Activated T-cell treated with anti-CD3 and anti-CD28 coated beads, Interleukin-2, amount 50 U/mL, for 72 hours (primary cell): ENCODE measurements around the gene TMEM8B. TPM values are rescaled to one million over a fixed set of nuclear protein-coding genes. Genes with fewer than 3 reads are reported as not detected.

Source experiments
- ATAC-seq, 2 donors: fragments of 150-1000 bp; cut with Tn5 transposase; replicated peaks in 1 of 2; 2 replicates each; pipeline ENCODE4 v1.10.0; 2021; ENCODE audit warnings: moderate library complexity in 2 of 2, mild to moderate bottlenecking in 1 of 2
- DNase-seq, 2 donors: peaks; one replicate each; pipeline ENCODE4 v3.0.0; 2021 to 2022; ENCODE audit warnings: mixed read lengths in 1 of 2
- H3K27ac Mint-ChIP-seq: one replicate; pipeline ENCODE4 v1.8.0; 2022; ENCODE audit warnings: mild to moderate bottlenecking, moderate library complexity, mixed read lengths
- H3K27me3 Mint-ChIP-seq: one replicate; pipeline ENCODE4 v1.8.0; 2022; ENCODE audit warnings: low read depth, mixed read lengths
- H3K36me3 Mint-ChIP-seq, 2 donors: one replicate each; pipeline ENCODE4 v1.8.0; 2022; ENCODE audit warnings: mixed read lengths in 2 of 2, mild to moderate bottlenecking in 1 of 2; ENCODE audit not compliant: insufficient read depth in 2 of 2
- H3K4me1 Mint-ChIP-seq: one replicate; pipeline ENCODE4 v1.8.0; 2022; ENCODE audit warnings: low read depth, mixed read lengths
- H3K4me3 Mint-ChIP-seq, 2 donors: one replicate each; pipeline ENCODE4 v1.8.0; 2022; ENCODE audit warnings: mild to moderate bottlenecking in 2 of 2, mixed read lengths in 2 of 2, moderate library complexity in 2 of 2
- H3K9me3 Mint-ChIP-seq, 2 donors: one replicate each; pipeline ENCODE4 v1.8.0; 2022; ENCODE audit warnings: mixed read lengths in 2 of 2
- total RNA-seq, 2 donors: library from RNA; stranded (reverse); gene quantifications; one replicate each; pipeline ENCODE4 v1.2.3, GENCODE V29; 2022

The TMEM8B gene
- total RNA-seq, 2 donors from 2014 or later: 8.4 to 9.1 TPM

DNA sequence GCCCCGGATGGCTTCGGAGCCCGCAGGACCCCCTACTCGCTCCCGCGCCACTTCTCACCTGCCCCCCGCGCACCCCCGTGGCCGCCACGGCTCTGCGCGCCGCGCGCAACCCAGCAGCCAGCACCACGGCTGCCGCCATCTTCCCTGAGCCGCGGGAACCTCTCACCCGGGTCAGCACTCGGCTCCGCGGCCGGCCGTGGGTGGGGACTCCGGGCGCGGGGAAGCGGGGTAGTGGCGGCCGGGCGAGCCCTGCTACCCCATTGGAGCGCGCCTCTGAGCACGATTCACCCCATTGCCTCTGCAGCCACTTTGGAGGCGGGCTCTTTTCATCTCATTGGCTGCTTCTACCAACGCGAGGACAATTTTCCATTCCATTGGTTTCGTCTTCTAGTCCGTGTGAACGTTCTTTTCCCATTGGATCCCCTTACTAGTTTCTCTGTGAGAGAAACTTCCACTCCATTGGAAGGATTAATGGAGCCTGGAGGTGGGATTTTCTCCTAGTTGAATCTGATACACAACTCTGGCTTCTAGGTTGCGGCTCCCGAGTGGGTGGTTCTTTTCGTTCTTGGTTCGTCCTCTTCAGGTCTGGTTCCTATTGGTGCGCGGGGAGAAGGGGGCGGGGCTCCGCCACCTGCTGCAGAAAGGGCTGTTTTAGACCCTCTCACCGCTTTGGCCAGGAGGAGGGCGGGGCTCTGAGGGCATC lies 14.0 kb upstream of the TMEM8B start, which contains the start of gene HINT2:
Gene HINT2 (minus strand): TSS at position 202 of the 703 bp plus-strand sequence. CDS start 63 bp downstream, at position 139.
- Mint-ChIP-seq H3K27me3 (no peaks in the 10 kb centered on the region), H3K27ac (peak within 1 kb of the TSS; percentile 94), H3K4me1 (peaks cover 47% of the 10 kb centered on the region), H3K36me3 (peaks cover 0 to 6% of the 10 kb centered on the region in 2 donors), H3K9me3 (no peaks in the 10 kb centered on the region), H3K4me3 (peak within 1 kb of the TSS; percentile 86 to 89)
- peak; percentile 85 for ATAC-seq
- DNase-seq: peak; percentile 97 to 99

DNA sequence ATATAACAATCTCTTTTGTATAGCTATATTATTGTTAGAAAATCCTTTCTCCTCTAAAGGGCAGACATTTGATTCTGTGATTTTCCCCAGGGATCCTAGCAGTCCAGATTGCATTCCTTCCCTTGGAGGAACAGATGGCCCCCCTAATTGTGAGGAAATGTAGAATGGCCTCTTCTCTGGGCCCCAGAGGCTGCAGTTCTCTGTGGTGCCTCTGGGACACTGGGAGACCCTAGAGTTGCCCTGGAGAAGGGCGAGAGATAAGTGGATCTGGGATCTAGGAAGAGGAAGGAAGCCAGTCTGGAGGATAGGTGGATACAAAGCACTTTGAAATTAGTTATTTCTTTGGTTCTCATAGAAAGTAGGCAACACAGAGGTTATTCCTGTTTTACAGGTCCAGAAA lies 12.3 kb upstream of the TMEM8B start:
- no peak for ATAC-seq
- no peaks in the 10 kb centered on the region for H3K9me3 Mint-ChIP-seq
- H3K36me3 Mint-ChIP-seq: peaks cover 0 to 6% of the 10 kb centered on the region in 2 donors
- peak overlapping the region; percentile 86 to 89 for H3K4me3 Mint-ChIP-seq
- no peaks in the 10 kb centered on the region for H3K27me3 Mint-ChIP-seq
- H3K27ac Mint-ChIP-seq: no peak overlapping the region
- H3K4me1 Mint-ChIP-seq: peaks cover 35% of the 10 kb centered on the region
- DNase-seq: no peak

DNA sequence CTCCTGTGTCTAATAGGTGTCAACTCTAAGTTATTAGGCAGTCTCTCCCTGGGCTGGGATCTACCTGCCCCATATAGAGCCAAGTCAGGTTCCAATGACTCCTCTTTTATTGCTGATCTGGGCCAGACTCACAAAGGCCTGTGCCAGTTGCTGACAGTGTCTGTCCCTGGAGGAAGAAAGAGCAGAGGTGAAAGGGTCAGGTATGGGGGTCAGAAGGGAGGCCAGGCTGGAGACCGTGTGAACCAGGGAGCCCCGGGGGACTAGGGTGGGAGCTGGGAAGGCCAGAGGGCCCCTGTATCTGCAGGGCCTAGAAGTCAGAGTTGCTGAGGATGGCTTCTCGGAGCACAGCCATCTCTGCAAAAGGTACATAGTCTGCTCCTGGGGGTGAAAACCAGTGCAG lies 10.7 kb upstream of the TMEM8B start:
- Mint-ChIP-seq H3K9me3 (no peaks in the 10 kb centered on the region), H3K27ac (no peak overlapping the region)

DNA sequence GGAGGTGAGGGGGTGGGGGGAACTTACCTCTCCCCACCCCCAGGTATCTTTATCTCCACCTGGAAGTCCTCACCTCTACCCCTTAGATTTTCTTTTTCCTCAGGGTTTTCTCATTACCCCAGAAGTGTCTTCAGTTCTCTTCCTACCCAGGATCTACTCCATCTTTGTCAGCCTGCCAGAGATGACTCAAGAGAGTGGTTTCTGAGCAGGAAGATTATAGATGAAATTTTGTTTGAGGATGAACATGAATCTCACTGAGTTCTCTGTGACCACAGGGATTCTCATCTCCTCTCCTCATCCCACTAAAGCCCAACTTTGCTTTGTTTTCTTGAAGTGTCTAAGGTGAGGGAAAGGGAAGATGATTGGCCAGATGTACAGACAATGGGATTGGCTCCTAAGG lies 9.0 kb upstream of the TMEM8B start:
- Mint-ChIP-seq H3K4me3 (no peak overlapping the region), H3K9me3 (no peaks in the 10 kb centered on the region), H3K27ac (no peak overlapping the region), H3K27me3 (no peaks in the 10 kb centered on the region), H3K36me3 (peaks cover 0 to 3% of the 10 kb centered on the region in 2 donors), H3K4me1 (peaks cover 11% of the 10 kb centered on the region)
- ATAC-seq (no peak), DNase-seq (no peak)

More for the DNA sequence above, 10.7 kb upstream of the TMEM8B start:
- Mint-ChIP-seq H3K4me3 (no peak overlapping the region), H3K4me1 (peaks cover 21% of the 10 kb centered on the region), H3K36me3 (peaks cover 0 to 3% of the 10 kb centered on the region in 2 donors), H3K27me3 (no peaks in the 10 kb centered on the region)
- ATAC-seq: no peak
- no peak for DNase-seq

DNA sequence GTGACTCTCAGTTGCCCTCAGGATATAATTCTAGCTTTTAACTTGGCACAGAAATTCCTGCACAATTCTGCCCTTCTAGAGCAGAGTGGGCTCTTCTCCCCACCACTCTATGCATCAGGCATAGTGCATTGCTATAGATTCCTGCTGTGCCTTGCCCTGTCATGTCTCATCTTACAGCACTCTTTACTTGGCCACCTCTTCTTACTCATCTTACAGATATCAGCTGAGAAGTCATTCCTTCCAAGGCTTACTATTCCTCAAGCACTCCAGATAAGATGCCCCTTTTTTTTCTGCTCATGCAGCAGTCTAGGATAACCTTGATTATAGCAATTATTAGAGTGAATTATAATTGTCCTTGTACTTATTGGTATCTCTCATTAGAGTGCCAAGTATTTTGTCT lies 6.1 kb upstream of the TMEM8B start:
- H3K27me3 Mint-ChIP-seq: peaks cover 10% of the 10 kb centered on the region
- peaks cover 13% of the 10 kb centered on the region for H3K4me1 Mint-ChIP-seq
- no peak overlapping the region for H3K4me3 Mint-ChIP-seq
- H3K9me3 Mint-ChIP-seq: no peaks in the 10 kb centered on the region
- no peaks in the 10 kb centered on the region for H3K36me3 Mint-ChIP-seq
- no peak overlapping the region for H3K27ac Mint-ChIP-seq
- DNase-seq: no peak
- no peak for ATAC-seq

DNA sequence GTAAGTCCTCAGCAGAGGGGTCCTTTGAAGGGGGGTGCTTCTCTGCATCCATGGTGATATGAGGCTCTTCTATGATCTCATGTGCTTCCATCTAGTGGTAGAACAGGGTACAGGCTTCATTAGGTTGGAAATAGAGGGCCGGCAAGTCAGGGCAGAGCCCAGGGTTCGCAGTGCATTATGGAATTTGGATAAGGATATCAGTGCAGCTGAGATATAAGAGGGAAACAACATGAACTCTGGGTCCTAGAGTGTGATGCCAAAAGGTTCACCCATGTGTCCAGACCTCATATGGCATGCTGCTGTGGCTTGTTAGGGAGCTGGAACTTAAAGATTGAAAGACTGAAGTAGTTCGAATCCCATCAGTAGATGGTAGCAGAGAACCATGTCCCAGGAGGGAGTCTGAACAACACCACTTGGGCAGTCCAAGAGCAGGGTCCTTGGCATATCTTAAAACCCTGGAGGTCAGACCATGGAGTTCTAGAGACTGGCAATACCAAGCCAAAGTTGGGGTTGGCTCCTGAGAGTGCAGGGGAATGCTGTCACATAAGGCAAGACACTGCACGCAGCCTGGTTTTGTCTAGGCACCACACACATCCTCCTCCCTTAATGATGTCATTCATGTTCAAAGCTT lies 2.8 kb upstream of the TMEM8B start:
- DNase-seq (peak; percentile 31 to 38), ATAC-seq (peak; percentile 35 to 41)
- peaks cover 10% of the 10 kb centered on the region for H3K27me3 Mint-ChIP-seq
- no peaks in the 10 kb centered on the region for H3K9me3 Mint-ChIP-seq
- no peak overlapping the region for H3K27ac Mint-ChIP-seq
- H3K4me3 Mint-ChIP-seq: peak overlapping the region in 1 of 2 donors; percentile 7
- H3K36me3 Mint-ChIP-seq: no peaks in the 10 kb centered on the region
- H3K4me1 Mint-ChIP-seq: peaks cover 41% of the 10 kb centered on the region

DNA sequence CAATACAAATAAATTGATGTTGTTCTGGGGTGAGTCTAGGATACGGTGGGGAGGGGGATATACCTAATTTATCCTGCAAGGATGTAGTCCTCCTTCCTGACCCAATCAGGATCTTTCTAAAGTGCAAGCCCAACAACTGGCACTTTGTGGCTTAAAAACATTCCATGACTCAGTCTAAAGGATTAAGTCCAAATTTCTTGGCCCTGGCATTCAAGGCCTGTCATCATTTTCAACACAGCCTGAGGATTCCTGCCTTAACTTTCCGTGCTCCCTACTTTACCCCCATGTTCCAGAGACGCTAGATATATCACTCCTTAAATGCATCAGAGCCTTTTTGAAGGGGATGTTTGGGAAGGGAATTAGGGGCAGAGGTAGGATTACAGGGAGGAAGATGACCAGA lies 1.5 kb upstream of the TMEM8B start:
- H3K4me1 Mint-ChIP-seq: peaks cover 43% of the 10 kb centered on the region
- ATAC-seq: no peak
- no peaks in the 10 kb centered on the region for H3K9me3 Mint-ChIP-seq
- H3K27ac Mint-ChIP-seq: no peak overlapping the region
- no peaks in the 10 kb centered on the region for H3K36me3 Mint-ChIP-seq
- H3K4me3 Mint-ChIP-seq: peak overlapping the region; percentile 1 to 99
- DNase-seq: no peak
- peaks cover 10% of the 10 kb centered on the region for H3K27me3 Mint-ChIP-seq

DNA sequence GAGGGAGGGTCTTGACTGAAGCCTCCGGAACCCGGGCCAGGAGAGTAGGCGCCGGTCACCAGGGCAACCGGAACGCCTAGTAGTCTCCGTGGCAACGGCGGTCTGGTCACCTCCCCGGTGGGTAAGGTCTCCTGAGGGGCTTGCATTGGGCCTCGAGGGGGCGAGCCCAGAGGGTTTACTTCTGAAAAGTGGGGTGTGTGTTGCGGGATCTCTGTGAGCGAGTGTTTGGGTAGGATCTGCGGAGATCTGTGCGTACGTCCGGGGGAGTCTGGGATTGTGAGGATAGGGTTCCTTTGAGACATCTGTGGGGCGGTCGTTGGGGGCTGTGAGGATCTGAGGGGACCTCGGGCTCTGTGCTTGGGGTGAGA lies 328 bp upstream of the TMEM8B start, which contains the start of gene FAM221B:
Gene FAM221B (minus strand): TSS at position 17 of the 368 bp plus-strand sequence. CDS start 2,571 bp downstream, outside the sequence.
- Mint-ChIP-seq H3K36me3 (no peaks in the 10 kb centered on the region), H3K27ac (peak within 1 kb of the TSS; percentile 45), H3K27me3 (peaks cover 10% of the 10 kb centered on the region), H3K9me3 (no peaks in the 10 kb centered on the region), H3K4me1 (peaks cover 43% of the 10 kb centered on the region), H3K4me3 (peak within 1 kb of the TSS; percentile 92 to 99)
- ATAC-seq (peak in 1 of 2 donors; percentile 17), DNase-seq (peak in 1 of 2 donors; percentile 42)

DNA sequence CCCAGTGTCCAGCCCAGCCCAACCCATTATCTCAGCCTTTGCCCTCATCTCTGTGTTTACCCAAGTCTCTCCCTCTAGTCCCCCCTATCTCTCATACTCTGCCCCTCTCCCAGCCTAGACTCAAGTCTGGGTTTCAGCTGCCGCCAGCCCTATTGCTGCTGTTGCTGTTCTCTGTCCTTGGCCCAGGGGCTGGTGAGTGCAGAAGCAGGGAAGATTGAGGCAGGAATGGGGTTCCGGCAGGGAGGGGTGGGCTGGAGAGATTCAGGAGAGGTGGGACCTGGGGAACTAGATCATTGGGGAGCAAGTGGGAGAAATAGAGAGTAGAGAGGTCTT lies 702 bp downstream of the TMEM8B start:
- ATAC-seq (no peak), DNase-seq (no peak)
- Mint-ChIP-seq H3K27ac (no peak overlapping the region), H3K4me3 (peak overlapping the region; percentile 74 to 89), H3K9me3 (no peaks in the 10 kb centered on the region), H3K36me3 (no peaks in the 10 kb centered on the region), H3K4me1 (peaks cover 47% of the 10 kb centered on the region), H3K27me3 (peaks cover 10% of the 10 kb centered on the region)

DNA sequence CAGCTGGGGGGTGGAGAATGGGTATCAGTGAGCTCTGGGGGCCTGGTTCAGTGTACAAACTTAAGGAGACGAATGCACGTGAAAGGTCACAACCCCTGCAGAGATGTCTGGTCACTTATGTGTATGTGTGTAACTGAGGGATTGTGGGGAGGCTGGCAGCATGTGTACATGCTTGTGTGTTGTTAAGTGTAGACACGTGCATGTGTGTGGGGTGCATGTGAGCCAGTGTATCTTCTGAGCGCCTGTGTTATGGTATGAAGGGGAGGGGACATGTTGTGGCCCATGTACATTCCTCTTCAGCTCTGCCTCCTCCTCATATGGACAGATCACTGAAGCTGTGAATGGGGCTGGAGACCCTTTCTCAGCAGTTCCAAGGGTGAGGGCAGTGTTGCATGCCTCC lies 2.0 kb downstream of the TMEM8B start:
- ATAC-seq (no peak), DNase-seq (no peak)
- Mint-ChIP-seq H3K4me1 (peaks cover 40% of the 10 kb centered on the region), H3K27me3 (peaks cover 10% of the 10 kb centered on the region), H3K9me3 (no peaks in the 10 kb centered on the region), H3K4me3 (no peak overlapping the region), H3K27ac (no peak overlapping the region), H3K36me3 (no peaks in the 10 kb centered on the region)

DNA sequence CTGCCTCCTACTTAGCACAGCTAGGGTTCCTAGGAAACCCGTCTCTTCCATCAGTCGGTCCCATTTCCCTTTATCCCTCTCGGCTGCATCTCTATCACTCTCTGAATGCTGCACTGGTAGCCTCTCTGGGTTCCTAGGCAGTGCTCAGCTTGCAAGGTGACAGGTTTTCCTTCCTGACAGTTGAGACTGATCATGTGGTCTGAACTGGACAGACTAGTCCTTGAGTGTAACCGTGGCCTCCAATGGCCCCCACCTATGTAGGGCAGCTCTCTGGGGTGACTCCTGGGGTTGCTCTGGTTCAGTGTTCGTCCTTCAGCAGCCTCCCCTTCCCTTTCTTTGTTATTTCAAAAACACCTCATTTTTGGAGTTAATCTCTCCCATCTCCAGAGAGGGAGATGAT lies 3.8 kb downstream of the TMEM8B start:
- Mint-ChIP-seq H3K9me3 (no peaks in the 10 kb centered on the region), H3K36me3 (no peaks in the 10 kb centered on the region), H3K27ac (no peak overlapping the region), H3K27me3 (peaks cover under 1% of the 10 kb centered on the region), H3K4me3 (no peak overlapping the region), H3K4me1 (peaks cover 35% of the 10 kb centered on the region)
- ATAC-seq: no peak
- DNase-seq: no peak

DNA sequence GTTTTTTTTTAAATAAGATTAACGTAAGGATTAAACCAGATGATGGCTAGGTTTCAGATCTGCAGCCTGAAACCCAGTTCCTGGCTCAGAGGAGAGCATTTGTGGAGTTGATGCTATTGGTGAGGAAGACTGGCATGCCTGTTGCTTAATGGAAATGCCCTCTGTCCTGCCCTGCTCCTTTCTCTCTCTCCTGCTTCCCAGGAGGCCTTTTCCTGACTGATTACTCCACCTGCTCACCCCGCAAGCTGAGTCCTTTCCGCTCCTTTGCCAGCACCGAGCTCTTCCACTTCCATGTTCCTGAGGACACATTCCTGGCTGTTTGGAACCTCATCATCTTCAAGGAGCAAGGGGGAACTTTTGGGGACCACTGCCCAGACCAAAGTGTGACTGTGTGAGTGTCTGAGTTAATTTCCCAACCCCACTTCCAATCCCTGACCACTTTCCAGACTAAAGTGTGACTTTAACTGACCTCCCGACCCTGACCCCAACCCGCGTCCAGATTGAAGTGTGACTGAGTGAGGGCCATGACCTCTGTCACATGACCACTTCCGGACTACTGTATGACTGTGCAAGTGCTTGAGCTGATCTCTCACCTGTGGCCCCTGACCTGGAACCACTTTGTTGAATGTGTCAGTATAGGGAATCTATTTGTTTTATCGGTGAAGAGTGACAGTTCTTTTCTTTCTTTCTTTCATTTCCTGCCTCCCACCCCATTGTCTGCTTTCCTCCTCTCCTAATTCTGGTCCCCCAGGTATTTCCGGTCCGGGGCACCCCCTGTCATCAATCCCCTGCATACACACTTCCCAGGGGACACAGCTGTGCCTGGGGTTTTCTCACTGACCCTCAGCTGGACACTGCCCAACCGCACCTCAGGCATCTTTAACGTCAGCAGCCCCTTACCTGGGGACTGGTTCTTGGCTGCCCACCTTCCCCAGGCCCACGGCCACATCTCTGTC lies 5.5 kb downstream of the TMEM8B start:
- H3K27ac Mint-ChIP-seq: no peak overlapping the region
- no peaks in the 10 kb centered on the region for H3K27me3 Mint-ChIP-seq
- H3K9me3 Mint-ChIP-seq: no peaks in the 10 kb centered on the region
- DNase-seq (no peak), ATAC-seq (no peak)
- peaks cover 24% of the 10 kb centered on the region for H3K4me1 Mint-ChIP-seq
- no peaks in the 10 kb centered on the region for H3K36me3 Mint-ChIP-seq
- no peak overlapping the region for H3K4me3 Mint-ChIP-seq

DNA sequence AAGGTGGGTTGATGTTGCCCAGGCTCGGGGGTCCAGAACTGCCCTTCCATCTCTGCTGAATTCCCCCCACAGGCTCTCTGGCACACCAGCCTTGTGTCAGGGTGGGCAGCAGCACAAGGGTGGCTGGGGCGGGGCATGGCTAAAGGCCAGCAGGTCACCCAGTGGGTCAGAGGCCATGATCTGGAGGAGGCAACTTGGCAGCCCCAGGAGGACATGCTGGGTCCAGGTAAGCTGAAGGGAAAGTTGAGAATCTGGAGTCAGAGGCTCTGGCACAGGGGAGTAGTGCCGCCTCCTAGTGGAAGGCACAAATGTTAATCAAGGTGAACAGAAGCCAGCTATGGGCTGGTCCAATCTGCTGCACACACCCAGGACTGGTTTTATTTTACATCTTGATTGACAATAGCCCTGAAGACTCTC lies 6.2 kb downstream of the TMEM8B start:
- DNase-seq: peak in 1 of 2 donors; percentile 18
- Mint-ChIP-seq H3K27ac (no peak overlapping the region), H3K27me3 (no peaks in the 10 kb centered on the region), H3K36me3 (no peaks in the 10 kb centered on the region), H3K4me1 (peaks cover 17% of the 10 kb centered on the region), H3K4me3 (no peak overlapping the region), H3K9me3 (no peaks in the 10 kb centered on the region)
- ATAC-seq: no peak
